ENCODE measurements around the gene GORASP2.

DNA sequence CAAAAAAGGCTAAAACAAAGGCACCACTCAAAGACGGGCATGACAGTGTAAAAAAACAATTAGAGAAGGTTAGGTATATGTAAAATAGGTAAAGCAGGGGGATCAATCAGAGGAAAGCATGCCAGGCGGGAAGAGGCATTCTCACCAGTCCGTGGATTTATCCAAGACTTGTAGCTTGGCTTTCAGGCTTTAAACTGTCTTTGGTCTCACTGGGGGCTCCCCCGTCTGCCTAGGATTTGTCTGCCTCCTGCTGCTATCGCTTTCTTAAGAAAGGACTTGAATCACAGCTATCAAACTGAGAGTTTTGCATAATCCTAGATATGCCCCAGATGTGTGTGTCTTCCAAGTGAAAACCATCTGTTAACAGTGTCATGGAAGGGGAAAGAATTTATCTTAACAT is 11.1 kb upstream of the GORASP2 start:
- TF ChIP-seq, protein P1, sequence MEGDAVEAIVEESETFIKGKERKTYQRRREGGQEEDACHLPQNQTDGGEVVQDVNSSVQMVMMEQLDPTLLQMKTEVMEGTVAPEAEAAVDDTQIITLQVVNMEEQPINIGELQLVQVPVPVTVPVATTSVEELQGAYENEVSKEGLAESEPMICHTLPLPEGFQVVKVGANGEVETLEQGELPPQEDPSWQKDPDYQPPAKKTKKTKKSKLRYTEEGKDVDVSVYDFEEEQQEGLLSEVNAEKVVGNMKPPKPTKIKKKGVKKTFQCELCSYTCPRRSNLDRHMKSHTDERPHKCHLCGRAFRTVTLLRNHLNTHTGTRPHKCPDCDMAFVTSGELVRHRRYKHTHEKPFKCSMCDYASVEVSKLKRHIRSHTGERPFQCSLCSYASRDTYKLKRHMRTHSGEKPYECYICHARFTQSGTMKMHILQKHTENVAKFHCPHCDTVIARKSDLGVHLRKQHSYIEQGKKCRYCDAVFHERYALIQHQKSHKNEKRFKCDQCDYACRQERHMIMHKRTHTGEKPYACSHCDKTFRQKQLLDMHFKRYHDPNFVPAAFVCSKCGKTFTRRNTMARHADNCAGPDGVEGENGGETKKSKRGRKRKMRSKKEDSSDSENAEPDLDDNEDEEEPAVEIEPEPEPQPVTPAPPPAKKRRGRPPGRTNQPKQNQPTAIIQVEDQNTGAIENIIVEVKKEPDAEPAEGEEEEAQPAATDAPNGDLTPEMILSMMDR (IDR thresholded peaks at IDR 0.05): no peak
- TF ChIP-seq POLR2A (IDR thresholded peaks at IDR 0.05): no peak
